Testis (tissue), 2 donors: ENCODE results near the gene ALDOB.

Experiments used
- POLR2A ChIP-seq: fragments of 450-650 bp; IDR thresholded peaks from one replicate; pipeline ENCODE4 v1.6.1; 2017; ENCODE audit warnings: antibody characterized with exemption, mild to moderate bottlenecking, moderate library complexity
- TF ChIP-seq, protein P1 (sequence below), 3 experiments: fragments of 450-650 bp in 2 of 3; fragments of 200-600 bp in 1 of 3; sonication (generic) in 1 of 3; IDR thresholded peaks; one replicate each; pipeline ENCODE4 v1.5.1; 2016 to 2019; ENCODE audit warnings: antibody characterized with exemption in 3 of 3, mild to moderate bottlenecking in 2 of 3, moderate library complexity in 1 of 3

DNA sequence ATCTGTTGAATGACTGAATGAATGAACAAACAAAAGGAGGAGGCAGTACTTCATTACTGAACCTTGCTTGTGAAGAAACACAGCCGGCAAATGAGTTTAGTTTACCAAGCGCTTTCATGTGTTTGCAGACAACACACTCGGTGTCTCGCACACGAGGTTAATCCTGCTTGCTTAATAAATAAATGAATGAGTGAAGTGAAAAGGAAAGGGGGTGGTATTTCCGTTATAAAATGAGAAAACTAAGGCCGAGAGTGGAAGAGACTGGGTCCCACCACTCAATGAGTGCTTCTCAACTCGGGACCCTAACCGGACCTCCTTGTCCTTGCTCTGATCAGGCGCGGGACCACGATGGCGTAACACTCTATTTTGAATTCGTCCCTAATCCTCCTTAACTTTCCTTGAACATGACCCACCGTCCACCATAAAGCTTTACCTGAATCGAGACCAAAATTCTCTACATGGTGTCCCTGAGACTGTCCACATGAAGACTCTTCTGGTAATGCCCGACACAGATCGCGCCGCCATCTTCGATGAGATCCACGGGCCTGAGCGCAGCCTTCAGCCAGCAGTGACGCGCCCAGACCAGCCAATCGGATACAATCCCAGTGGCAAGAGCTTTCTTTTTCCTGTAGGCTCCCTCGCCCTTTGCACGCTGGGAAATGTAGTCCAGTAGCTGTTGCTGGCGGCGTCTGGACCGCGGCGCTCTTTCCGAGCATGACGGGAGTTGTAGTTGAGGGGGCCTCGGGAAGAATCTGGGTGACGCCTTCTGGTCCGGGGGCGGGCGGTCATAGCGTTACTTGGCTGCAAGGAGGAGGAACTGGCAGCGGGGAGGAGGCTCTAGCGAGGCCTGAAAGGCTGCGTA, 37.3 kb downstream of the ALDOB start, which contains the start of the genes MRPL50 and ZNF189:
- TF ChIP-seq, protein P1, sequence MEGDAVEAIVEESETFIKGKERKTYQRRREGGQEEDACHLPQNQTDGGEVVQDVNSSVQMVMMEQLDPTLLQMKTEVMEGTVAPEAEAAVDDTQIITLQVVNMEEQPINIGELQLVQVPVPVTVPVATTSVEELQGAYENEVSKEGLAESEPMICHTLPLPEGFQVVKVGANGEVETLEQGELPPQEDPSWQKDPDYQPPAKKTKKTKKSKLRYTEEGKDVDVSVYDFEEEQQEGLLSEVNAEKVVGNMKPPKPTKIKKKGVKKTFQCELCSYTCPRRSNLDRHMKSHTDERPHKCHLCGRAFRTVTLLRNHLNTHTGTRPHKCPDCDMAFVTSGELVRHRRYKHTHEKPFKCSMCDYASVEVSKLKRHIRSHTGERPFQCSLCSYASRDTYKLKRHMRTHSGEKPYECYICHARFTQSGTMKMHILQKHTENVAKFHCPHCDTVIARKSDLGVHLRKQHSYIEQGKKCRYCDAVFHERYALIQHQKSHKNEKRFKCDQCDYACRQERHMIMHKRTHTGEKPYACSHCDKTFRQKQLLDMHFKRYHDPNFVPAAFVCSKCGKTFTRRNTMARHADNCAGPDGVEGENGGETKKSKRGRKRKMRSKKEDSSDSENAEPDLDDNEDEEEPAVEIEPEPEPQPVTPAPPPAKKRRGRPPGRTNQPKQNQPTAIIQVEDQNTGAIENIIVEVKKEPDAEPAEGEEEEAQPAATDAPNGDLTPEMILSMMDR (IDR thresholded peaks at IDR 0.05), result no peak
- no peak for TF ChIP-seq POLR2A
